NK-92 treated with Interleukin-12 subunit alpha and Interleukin-12 subunit beta, amount 100 ng/mL, for 24 hours (cell line): ENCODE results near the gene DIAPH1.

Experiments used
- DNase-seq: peaks from one replicate; lab custom pipeline; 2025; lab: John Stamatoyannopoulos, UW

The DIAPH1 gene

GRCh38 chr5:141560725-141561483, 57.9 kb downstream of the DIAPH1 start:
- DNase-seq, result no peak

GRCh38 chr5:141560151-141560550, 58.6 kb downstream of the DIAPH1 start:
- DNase-seq, result no peak

GRCh38 chr5:141559461-141559860, 59.3 kb downstream of the DIAPH1 start:
- DNase-seq, result no peak

DNA sequence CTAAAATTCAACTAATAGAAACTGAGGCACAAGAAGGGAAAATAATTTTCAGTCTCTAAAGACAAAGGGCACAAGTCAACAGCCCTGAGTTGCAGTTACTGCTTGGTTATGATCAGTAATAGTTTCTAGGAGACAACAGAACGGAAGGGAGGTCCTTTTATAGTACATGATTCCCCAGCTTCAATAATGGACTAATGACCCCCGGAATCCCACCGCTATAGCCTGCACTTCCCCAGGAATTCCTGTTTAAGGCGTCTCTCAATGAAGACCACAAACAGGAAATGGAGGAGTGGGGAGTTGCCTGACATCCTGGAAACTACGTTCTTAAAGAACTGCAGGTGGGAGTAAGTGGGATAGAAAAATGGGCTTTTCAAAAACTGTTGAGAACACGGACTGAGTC, 60.6 kb downstream of the DIAPH1 start:
- no peak for DNase-seq

DNA sequence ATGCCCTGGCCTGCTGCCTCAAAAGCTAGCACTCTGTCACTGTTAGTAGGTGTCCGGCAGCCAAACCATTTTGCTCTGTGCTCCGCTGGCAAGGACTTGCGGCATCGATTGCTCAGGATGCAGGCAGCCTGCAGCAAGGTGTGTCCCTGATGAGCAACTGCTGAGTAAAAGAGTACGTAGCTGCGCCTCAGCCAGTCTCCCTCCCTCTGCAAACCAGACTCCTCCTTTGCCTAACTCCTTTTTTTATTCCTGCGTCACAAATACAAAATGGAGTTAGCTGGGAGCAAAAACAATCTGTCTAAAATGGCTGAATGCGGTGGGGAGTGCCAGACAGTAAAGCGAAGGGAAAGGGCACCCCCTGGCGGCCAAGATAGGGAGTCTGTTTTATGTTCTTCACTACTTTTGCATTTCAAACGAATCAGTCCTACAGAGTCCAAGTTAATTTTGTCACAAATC, 61.1 kb downstream of the DIAPH1 start:
- DNase-seq, result peak; percentile 32

- no peak for DNase-seq
Observed at GRCh38 chr5:141547921-141548320, 70.9 kb downstream of the DIAPH1 start.

- no peak for DNase-seq
Observed at GRCh38 chr5:141547488-141547887, 71.3 kb downstream of the DIAPH1 start.

DNA sequence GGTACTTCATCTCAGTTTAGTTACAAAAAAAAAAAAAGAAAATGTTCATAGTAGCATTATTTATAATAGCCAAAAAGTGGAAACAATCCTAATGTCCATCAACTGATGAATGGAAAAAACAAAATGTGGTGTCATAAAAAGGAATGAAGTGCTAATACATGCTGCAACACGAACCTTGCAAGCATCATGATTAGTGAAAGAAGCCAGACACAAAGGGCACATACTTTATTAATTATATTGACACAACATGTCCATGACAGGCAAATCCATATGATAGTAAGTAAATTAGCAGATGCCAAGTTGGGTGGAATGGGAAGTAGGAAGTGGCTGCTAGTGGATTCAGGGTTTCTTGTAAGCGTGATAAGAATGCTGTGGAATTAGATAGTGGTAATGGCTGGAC, 75.7 kb downstream of the DIAPH1 start:
- DNase-seq, result no peak

DNA sequence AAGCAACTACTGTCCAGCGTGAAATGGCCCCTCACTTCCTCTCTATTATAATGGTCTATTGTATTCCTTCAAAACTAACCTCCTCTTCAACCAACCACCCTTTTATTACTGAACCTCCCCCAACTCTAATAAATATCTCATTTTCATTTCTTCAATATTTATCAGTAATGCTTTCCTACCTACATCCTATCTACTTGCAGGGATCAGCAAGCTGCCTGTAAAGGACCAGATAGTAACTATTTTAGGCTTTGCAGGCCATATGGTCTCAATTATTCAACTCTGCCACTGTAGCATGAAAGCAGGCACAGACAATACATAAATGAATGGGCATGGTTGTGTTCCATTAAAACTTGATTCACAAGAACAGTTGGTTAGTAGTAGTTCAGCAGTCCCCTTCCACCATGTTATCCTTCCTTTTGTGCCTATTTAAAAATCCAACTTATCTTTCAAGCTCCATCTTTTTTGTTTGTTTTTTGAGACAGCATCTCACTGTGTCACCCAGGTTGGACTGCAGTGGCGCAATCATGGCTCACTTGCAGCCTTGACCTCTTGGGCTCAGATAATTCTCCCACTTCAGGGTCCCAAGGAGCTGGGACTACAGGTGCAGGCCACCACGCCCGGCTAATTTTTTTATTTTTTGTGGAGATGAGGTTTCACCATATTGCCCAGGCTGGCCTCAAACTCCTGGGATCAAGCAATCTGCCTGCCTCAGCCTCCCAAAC, 84.1 kb downstream of the DIAPH1 start:
- DNase-seq, result no peak

GRCh38 chr5:141533897-141534296, 84.9 kb downstream of the DIAPH1 start:
- DNase-seq, result no peak

DNA sequence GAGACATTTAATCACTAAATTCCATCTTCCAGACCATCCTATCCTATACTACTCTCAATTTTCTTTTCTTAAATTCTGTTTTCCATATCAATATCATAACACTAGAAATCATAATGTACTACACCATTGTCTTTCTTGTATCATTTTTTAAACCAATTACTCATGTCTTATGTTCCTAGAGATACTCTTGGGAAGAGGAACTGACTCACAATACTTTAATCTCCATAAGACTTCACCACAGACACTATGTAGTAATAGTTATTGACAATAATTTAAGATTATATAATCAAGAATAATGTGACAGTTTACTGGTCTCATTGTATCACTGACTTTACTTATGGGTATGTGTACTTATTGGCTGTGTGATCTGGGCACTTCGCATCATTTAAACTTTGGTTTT, 86.1 kb downstream of the DIAPH1 start:
- no peak for DNase-seq

DNA sequence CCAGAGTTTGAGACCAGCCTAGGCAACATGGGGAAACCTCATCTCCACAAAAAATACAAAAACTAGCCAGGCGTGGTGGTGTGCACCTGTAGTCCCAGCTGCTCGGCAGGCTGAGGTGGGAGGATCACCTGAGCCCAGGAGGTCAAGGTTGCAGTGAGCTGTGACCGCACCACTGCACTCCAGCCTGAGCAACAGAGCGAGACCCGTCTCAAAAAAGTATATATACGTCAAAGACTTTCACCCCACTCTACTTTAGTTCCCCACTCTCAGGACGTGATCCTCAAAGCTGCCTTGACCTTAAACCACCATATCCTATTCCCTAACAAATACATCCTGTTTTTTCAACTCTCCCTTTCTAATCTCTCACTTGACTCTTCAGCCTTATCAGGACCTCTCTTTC, 88.9 kb downstream of the DIAPH1 start:
- DNase-seq, result no peak

- no peak for DNase-seq
Observed at GRCh38 chr5:141529002-141529401, 89.8 kb downstream of the DIAPH1 start.

DNA sequence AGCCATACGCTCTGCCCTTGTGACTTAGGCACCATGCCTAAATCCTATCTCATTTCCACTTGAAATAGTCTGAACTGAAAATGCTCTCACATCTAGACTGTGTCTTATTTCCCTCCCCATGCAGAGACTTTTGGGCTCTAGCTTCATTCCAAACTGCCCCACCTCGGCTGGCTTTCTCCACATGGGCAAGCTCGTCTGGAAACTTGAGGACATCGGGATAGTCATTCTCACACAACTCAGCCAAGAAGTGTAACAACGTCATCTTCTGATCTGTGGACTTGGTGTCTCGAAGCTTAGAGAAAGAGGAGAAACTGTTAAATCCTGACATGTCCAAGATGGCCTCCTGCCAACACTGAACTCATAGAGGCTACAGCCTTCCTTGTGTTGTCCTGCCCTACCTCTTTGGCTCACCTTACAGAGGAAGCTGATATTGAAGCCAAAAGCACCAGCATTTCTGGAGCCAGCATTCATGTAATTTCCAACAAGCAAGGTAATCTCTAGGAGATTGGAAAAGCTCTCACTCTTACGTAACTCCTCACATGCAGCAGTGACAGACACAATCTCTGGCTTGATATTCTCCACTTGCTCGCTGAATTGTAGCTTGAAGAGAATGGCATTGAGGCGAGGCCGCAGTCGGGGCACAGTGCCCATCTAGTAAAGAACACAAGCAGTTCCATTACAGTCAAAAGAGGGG, 90.4 kb downstream of the DIAPH1 start:
- DNase-seq, result no peak

GRCh38 chr5:141527426-141527825, 91.4 kb downstream of the DIAPH1 start:
- no peak for DNase-seq

DNA sequence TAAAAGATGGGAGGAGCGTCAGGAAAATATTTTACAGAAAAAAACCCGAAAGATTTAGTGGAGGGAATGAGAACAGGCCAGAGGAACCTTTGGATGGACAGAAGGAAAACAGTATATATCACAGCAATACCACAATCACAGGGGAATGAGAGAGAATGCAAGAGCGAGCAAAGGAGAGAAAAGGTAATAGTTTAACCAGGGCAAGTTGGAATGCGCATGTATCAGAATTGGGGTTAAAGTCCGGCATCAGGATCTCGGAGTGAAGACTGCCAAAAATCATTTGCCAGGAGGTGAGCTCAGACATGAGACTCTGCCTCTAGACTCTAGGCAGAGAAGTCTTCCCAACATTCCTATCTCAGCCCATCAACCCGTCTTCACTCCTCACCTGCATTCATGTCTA, 93.1 kb downstream of the DIAPH1 start:
- DNase-seq, result no peak

DNA sequence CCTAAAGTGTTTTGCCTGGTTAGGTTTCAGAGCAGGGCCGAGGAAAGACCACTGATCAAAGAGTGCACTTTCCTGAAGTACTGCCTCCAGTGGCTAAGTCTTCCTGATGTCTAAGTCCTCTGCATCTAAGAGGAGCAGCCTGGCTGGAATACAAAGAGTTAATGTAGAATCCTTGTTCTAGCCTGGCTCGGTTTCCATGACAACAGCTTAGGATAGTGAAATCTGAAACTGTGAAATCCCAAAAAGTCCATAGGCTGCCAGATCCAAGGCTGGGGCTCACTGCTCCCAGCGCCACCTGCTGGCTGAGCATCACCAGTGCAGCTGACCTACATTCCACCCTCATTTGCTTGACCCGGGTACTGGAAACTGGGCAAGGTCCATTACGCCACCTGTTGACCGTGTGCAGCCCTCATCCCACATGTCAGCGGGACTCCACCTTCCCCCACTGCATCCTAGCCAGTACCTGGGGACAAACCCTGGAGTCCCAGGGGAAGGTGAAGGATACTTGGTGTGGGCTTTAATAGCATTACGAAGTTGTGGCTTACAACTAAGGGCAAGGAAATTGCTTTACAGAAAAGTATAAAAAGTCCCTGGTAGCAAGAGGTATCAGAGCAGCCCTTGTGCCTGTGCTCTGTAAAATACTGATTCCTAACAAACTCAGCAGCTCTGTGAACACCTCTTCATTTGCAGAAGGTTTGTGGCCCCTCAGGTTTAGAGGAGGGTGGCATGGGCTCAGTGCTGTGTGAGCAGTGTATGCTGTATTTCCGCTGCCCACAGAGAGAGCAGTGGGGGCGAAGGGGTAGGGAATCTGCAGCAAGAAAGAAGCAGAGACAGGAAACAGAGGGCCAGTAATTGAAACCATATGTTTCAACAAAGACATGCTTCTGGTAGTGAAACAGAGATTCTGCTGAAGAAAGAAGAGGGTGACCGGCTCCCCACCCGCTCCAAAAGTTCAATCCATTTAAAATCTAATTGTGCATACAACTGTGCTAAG, 93.9 kb downstream of the DIAPH1 start:
- peak; percentile 21 for DNase-seq

DNA sequence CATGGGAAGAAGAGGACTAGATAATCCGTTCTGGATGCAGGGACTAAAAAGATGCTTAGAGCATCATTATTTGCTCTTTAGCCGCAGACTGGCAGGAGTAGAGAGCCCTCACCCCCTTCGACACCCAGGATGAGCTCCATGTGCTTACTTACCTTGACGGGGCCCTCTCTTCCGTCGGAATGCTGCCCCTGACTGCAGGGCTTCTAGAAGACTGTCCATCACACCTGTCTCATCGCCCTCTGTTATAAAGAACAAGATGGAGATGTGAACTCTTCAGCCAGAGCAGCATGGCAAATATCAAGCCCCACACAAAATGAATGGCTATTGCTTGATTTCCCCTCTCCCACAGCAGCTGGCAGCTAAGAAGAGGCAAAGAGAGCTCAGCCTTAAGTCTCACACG, 94.8 kb downstream of the DIAPH1 start:
- DNase-seq, result no peak

DNA sequence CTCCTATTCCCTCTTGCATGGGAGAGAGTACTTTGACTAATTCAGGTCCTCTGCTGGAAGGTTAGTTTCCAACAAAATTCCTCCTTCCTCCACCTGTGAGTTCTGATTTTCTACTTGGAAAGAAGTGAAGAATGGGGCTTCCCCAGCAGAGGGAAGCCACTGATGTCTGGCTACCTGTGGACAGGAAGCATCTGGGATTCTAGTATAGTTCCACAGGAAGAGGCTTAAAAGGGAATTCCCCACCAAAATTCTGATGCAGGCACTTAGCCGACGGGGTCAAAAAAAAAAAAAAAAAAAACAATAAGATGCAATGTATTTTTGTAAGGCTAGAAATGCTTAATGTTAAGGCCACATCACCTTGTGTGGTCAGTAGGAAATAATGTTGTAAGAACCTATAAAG, 96.5 kb downstream of the DIAPH1 start:
- DNase-seq, result no peak

DNA sequence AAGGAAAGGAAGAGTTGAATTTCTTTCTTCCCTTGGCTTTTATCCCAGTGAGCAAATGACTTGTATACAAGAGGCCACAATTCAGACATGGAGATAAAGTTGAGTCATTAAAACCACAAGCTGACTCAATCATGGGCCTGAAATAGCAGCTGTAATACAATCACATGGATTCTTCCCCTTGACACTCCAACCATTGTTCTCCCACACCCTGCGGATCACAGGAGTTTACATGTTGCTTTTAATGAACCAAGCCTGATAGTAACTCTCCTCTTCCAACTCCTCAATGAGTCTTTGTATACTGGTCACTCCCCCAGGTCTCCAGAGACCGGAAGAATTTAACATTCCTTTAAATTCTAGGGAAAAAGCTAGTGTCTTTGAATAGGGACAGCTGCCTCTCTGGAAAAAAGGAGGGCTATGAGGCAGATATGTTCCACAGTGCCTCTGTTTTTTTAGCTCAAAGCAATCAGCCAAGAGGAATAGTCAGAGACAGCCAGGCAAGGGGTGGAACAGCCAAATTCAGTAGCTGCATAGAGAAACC, 97.5 kb downstream of the DIAPH1 start:
- DNase-seq, result no peak
